GM12874 (cell line): Measurements from ENCODE around the gene A2ML1.

Source experiments
- TF ChIP-seq, protein P1 (sequence below): IDR thresholded peaks from 2 replicates; pipeline ENCODE4 v1.5.1; 2011; ENCODE audit warnings: low read depth, mild to moderate bottlenecking, control low read depth, low read length, moderate library complexity; ENCODE audit not compliant: insufficient read depth

The A2ML1 gene

DNA sequence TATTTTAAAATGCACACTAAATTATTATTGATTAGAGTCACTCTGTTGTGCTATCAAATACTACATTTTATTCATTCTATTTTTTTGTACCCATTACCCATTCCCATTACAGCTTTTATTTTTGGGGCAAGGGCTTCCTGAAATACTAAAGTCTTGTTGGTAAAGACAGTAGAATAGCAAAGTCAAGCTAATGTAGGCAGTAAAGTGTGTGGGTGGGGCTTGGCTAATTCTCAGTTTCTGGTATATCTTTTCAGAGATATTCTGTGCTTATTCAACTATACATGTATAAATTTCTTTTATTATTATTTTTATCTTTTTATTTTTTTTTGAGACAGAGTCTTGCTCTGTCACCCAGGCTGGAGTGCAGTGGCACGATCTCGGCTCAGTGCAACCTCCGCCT lies 69.6 kb downstream of the A2ML1 start:
- TF ChIP-seq, protein P1, sequence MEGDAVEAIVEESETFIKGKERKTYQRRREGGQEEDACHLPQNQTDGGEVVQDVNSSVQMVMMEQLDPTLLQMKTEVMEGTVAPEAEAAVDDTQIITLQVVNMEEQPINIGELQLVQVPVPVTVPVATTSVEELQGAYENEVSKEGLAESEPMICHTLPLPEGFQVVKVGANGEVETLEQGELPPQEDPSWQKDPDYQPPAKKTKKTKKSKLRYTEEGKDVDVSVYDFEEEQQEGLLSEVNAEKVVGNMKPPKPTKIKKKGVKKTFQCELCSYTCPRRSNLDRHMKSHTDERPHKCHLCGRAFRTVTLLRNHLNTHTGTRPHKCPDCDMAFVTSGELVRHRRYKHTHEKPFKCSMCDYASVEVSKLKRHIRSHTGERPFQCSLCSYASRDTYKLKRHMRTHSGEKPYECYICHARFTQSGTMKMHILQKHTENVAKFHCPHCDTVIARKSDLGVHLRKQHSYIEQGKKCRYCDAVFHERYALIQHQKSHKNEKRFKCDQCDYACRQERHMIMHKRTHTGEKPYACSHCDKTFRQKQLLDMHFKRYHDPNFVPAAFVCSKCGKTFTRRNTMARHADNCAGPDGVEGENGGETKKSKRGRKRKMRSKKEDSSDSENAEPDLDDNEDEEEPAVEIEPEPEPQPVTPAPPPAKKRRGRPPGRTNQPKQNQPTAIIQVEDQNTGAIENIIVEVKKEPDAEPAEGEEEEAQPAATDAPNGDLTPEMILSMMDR, result no peak

DNA sequence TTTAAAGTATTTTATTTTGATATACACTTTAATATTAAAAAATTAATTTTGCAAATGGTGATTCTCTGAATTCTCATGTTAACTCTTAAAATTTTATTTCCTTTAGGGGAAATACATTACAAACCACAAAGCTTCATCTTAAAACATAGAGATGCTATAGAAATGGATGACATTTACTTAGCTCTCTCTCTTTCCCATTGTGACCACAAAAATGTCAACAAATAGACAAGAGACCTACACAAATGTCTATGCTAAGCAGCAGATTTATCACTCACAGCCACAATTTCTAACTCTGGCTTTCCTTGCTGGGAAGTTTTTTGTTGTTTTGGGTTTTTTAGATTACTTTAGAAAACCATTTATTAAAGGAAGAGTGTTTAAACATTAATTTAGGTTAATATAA lies 72.0 kb downstream of the A2ML1 start:
- TF ChIP-seq, protein P1, result no peak

DNA sequence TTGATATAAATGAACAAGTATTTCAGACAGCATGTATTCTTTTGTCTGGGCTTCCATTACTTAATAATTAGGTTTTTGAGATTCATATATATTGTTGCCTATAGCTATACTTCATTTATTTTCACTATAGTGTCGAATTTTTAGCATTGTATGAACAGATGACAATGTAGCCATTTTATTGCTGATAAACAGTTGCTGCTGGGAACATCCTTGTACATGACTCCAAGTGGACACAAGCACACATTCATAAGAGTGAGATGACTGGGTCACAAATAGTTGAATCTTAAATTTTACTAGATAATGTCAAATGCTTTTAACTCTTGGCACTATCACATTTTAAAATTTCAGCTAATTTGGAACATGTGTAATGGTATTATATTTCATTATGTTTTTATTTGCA lies 72.6 kb downstream of the A2ML1 start:
- TF ChIP-seq, protein P1, result no peak

DNA sequence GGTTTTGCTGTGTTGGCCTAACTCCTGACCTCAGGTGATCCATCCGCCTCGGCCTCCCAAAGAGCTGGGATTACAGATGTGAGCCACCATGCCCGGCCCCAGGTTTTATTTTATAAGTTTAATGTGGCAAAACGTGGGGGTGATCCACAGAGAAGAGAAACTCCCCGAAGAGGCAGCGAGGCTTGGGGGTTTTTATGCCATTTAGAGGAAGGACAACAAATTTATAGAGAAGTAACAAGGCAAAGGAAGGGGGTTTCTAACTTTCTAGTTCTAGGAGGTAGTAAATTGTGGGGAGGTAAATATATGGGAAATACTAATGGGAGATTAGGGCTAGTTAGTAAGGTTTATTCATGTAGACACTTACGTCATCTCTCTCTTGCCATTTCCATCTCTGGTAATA lies 74.7 kb downstream of the A2ML1 start:
- TF ChIP-seq, protein P1, result no peak

DNA sequence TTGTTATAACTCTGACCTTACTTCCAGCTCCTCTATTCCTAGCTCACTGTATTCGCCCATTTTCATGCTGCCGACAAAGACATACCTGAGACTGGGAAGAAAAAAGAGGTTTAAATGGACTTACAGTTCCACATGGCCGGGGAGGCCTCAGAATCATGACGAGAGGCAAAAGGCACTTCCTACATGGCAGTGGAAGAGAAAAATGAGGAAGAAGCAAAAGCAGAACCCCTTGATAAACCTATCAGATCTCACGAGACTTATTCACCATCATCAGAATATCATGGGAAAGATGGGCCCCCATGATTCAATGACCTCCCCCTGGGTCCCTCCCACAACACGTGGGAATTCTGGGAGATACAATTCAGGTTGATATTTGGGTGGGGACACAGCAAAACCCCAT lies 77.4 kb downstream of the A2ML1 start:
- TF ChIP-seq, protein P1, result no peak

DNA sequence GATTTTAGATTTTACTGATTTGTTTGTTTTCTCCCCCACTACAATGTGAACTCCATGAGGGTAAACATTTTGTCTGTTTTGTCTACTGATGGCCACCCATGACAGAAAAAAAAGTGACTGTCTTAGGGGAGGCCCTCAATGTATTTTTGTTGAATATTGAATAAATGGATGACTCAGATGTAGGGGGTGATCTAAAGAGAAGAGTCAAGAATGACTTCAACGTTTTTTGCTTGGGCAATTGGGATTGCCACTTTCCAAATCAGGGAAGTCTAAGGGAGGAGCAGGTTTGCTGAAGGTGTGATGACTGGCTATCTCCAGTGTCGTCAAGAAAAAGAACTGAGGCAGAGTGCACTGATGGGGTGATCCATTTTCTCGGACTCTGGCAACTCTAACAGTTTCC lies 81.2 kb downstream of the A2ML1 start:
- TF ChIP-seq, protein P1, result no peak

DNA sequence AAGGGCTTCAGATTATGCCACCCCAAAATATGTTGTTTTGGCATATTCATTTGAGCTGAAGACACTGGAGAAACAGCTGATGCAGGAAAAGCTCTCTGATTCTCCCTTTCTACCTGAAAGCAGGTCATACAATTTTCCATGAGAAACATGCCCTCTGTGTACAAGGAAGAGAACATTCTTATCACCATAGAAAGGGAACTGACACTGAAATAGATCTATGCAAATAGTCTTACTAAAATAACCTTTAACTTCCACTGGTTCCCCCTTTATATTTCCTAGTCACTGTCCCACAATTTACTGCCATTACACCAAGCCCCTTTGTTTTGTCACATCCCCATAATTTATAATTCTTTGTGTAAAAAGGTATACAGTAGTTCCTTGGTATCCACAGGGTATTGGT lies 82.2 kb downstream of the A2ML1 start:
- TF ChIP-seq, protein P1, result no peak

DNA sequence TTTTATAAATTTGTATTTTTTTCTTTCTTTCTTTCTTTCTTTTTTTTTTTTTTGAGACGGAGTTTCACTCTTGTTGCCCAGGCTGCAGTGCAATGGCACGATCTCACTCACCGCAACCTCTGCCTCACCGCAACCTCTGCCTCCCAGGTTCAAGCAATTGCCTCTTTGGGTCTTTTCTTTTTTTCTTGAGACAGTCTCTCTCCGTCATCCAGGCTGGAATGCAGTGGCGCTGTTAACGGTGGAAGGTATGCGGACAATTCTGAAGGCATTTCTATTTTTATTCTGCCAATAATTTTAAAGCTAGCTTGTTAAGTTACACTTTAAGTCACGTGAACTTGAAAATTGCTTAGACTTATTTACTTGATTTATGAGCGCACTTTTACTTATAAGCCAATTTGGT lies 83.1 kb downstream of the A2ML1 start:
- TF ChIP-seq, protein P1, result no peak
